CD4-positive, alpha-beta T cell treated with Interleukin-6 at 100 ng/mL for 8 hours (primary cell): ENCODE measurements around the gene PGAP6.
A peak's percentile ranks its signal among the peaks of the same experiment; 100 is the strongest.
"Not testable (repeated sequence)": the region's sequence is repeated elsewhere in the genome, so short reads cannot be mapped to it uniquely, and the experiment has no call there.

Experiments
- DNase-seq: peaks from one replicate; pipeline ENCODE4 v3.0.0-alpha.2; 2020; ENCODE audit warnings: mixed read lengths, low spot score

Gene PGAP6, protein sequence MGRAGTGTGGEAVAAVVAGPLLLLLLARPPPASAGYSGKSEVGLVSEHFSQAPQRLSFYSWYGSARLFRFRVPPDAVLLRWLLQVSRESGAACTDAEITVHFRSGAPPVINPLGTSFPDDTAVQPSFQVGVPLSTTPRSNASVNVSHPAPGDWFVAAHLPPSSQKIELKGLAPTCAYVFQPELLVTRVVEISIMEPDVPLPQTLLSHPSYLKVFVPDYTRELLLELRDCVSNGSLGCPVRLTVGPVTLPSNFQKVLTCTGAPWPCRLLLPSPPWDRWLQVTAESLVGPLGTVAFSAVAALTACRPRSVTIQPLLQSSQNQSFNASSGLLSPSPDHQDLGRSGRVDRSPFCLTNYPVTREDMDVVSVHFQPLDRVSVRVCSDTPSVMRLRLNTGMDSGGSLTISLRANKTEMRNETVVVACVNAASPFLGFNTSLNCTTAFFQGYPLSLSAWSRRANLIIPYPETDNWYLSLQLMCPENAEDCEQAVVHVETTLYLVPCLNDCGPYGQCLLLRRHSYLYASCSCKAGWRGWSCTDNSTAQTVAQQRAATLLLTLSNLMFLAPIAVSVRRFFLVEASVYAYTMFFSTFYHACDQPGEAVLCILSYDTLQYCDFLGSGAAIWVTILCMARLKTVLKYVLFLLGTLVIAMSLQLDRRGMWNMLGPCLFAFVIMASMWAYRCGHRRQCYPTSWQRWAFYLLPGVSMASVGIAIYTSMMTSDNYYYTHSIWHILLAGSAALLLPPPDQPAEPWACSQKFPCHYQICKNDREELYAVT

DNA sequence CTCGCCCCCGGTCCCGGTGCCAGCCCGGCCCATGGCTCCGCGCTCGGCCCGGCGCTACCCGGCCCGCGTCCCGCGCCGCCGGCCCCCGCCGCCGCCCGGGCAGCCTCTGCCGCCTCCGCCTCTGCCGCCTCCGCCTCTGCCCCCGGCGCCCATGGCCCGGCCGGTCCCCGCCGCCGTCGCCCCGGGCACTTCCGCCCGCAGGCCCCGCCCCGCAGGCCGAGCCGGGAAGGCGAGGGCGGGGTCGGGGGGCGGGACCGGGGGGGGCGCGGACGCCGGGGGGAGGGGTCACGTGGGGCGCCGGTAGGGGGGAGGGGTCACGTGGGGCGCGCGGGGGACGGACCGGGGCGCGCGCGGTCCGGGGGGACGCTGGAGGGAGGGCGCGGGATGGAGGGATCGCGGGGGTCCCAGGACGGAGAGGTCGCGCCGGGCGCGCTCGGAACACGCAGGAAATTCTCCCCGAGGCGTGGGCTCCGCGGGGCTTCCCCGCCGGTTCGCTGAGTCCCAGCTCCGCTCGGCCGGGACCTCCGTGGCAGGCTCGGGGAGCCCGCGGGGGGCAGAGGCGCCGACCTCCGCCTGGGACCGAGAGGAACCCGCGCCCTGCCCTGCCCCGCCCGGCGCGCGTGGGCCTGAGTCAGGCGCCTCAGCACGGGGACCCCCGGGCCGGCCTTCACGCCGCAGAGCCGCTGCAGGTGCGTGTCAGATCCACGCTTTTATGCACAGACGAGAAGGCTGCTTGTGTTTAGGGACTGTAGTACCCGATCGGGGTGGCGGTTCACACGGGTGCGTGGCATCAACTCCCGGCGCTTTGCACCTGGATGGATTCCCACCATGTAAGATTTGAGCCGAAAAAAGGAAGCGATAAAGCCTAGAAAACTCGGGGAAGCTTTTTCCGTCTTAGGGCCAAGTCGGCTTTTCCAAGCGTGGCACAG lies at the start of gene PGAP6:
PGAP6 (minus strand) TSS at position 190 of the 929 bp plus-strand sequence; CDS start at position 33, 157 bp downstream.
- DNase-seq = peak; percentile 64

DNA sequence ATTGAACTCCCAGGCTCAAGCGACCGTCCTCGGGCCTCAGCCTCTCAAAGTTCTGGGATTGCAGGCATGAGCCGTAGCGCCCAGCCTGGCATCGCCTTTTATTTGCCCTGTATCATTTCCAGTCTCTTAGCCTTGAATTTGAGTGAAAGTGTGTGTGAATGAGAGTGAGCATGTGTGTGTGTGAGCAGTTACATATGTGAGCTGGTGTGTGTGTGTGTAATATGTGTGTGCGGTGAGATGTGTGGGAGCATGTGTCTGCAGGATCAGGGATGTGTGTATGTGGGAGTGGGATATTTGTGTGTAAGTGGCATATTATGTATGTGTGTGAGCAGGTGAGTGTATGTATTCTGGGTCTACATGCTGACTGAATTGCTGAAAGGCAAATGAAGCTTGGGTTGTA lies 49.1 kb upstream of the PGAP6 start:
- DNase-seq = no peak

DNA sequence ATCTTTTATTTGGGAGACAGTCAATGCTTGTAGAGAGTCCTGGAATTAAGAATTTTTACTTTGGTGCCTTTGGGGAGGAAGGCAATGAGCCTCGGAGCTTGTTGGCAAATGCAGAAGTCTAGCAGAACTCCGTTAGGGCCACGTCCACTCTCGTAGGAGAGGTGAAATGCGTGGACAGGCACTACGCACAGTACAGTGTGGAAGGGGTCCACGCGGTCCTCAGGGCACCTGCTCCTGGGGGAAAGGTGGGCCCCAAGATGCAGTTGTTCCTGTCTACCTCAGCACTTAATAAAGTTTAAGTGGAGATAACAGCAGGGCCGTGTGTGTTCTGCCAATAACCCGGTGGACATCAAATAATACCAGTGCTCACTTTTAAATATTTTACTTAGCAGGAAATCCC lies 45.5 kb upstream of the PGAP6 start:
- no peak for DNase-seq

DNA sequence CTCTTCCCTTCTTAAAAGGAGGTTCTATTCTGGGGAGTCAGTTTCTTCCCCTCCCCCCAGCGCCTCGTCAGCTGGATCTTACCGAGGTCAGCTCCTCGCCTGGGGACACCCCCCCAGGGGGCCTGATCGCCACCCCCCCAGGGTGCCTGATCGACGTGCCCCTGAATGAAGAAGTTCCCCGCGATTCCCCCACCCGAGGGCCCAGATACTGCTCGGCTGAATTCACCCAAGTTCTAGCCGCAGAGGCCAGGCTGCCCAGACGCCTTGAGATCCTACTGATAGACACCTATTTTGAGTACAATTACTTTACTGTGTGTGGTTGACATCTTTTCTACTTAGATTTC lies 45.1 kb upstream of the PGAP6 start:
- no peak for DNase-seq

DNA sequence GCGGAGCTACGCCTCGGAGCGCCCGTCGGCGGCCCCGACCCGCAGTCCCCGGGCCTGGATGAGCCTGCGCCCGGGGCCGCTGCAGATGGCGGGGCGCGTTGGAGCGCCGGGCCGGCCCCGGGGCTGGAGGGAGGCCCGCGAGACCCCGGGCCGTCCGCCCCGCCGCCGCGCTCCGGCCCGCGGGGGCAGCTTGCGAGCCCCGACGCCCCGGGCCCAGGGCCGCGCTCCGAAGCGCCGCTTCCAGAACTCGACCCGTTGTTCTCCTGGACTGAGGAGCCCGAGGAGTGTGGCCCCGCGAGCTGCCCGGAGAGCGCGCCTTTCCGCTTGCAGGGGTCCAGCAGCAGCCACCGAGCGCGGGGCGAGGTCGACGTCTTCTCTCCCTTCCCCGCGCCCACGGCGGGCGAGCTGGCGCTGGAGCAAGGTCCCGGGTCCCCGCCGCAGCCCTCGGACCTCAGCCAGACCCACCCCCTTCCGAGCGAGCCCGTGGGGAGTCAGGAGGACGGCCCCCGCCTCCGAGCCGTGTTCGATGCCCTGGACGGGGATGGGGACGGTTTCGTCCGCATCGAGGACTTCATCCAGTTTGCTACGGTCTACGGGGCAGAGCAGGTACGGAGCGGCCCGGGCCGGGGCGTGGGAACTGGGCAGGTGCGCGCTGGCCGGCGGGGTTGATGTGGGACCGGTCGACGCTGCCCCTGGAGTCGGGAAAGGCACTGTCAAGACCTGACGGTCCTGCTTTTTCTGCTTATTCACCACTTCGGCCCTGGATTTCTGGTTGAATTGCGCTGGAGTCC lies 44.5 kb upstream of the PGAP6 start:
- no peak for DNase-seq

DNA sequence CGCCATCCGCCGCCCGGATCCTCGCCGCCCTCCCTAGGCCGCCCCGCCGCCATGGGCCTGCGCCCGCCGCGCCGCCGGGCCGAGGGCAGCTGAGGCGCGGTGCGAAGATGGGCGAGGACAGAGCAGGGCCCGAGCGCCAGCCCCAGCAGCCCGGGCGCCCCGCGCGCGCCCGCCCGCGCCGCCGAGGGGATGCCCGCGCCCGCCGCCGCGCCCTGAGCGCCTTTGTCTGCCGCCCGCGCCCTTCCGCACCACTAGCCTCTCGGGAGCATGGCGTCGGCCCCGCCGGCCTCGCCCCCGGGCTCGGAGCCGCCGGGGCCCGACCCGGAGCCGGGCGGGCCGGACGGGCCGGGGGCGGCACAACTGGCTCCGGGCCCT lies 43.9 kb upstream of the PGAP6 start:
- DNase-seq = no peak

DNA sequence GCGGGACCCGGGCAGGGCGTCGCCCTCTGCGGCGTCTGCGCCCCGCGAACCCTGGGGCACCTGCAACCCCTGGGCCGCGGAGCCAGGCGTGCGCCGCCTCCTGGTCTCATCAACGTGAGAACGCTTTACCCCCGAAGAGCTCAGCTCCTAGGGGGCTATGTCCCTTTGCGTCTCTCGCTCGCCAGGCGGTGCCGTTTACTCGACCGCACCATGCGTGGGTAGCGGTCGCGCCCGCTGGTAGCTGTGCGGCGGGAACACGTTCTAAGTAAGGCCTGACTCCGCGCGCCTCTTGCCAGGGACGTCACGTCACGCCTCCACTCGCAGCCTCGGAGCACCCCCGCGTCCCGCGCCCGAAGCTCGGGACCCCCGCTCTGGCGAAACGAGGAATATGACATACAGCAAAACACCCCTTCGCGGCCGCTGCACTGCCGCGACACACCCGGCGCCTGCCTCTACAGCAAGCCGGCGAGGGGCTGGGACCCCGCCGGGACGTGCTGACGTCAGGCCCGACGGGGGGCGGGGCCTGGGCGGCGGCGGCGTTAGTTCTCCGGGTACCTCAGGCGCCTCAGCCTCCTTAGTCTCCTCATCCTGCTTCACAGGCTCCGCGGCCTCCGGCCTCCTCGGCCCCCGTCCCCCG lies 43.4 kb upstream of the PGAP6 start, which contains the start of gene RAB11FIP3:
RAB11FIP3 (plus strand) TSS at position 568 of the 637 bp plus-strand sequence. CDS start 358 bp downstream, outside the sequence.
- peak; percentile 83 for DNase-seq

DNA sequence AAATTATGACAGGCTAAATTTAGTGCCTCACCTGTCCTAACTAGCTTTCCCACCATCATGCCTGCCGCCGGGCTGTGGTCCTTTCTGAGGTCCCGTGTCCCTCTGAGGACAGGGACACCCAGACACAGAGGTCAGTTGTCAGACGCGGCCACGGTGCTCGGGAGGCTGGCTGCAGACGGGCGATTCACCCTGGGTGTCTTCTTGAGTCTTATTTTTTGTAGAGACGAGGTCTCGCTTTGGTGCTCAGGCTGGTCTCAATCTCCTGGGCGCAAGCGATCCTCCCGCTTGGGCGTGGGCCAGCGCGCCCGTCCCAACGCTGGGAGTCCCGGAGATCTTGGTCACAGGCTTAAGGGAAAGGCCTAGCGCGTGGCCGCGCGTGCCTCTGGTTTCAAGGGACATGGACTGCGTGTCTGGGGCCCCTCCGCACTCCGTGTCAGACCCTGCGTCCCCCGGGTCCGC lies 42.9 kb upstream of the PGAP6 start:
- DNase-seq = no peak

DNA sequence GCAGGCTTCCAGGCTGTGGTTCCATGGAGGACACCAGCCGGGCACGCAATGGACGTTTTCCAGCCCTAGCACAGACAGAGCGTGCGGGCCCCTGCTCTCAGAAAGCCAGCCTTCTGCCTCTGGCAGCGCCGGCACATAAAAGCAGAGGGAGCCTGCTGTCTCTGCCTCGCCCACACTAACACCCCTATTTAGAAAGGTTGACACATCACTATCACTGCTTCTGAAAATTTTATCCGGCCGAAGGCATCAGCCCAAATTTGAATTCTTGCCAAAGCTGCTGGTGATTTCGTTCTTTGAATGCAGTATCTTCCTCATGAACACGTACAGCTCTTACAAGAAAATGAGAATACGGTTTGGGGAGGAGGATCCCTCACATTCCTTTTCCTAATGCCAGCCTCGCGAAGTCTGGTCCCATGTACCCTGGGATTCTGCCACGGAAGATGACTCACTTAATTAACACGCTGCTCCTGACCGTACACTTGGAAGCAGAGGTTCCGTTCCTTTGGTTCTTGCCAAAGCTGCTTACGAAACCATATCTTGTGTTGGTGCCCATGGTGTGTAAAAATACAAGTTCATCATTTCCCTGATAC lies 42.4 kb upstream of the PGAP6 start:
- DNase-seq = no peak

DNA sequence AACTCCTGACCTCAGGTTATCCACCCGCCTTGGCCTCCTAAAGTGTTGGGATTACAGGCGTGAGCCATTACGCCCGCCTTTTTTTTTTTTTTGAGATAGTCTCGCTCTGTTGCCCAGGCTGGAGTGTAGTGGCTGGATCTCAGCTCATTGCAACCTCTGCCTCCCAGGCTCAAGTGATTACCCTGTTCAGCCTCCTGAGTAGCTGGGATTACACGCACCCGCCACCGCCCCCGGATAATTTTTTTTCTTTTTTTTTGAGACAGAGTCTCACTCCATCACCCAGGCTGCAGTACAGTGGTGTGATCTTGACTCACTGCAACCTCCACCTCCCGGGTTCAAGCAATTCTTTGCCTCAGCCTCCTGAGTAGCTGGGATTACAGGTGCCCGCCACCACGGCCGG lies 40.4 kb upstream of the PGAP6 start:
- not testable (repeated sequence) for DNase-seq

DNA sequence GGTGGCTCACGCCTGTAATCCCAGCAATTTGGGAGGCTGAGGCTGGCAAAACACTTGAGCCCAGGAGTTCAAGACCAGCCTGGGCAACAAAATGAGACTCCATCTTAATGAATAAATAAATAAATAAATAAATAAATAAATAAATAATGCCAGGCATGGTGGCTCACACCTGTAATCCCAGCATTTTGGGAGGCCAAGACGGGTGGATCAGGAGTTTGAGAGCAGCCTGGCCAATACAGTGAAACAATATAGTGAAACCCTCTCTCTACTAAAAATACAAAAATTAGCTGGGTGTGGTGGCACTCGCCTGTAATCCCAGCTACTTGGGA lies 33.4 kb upstream of the PGAP6 start:
- DNase-seq = not testable (repeated sequence)

DNA sequence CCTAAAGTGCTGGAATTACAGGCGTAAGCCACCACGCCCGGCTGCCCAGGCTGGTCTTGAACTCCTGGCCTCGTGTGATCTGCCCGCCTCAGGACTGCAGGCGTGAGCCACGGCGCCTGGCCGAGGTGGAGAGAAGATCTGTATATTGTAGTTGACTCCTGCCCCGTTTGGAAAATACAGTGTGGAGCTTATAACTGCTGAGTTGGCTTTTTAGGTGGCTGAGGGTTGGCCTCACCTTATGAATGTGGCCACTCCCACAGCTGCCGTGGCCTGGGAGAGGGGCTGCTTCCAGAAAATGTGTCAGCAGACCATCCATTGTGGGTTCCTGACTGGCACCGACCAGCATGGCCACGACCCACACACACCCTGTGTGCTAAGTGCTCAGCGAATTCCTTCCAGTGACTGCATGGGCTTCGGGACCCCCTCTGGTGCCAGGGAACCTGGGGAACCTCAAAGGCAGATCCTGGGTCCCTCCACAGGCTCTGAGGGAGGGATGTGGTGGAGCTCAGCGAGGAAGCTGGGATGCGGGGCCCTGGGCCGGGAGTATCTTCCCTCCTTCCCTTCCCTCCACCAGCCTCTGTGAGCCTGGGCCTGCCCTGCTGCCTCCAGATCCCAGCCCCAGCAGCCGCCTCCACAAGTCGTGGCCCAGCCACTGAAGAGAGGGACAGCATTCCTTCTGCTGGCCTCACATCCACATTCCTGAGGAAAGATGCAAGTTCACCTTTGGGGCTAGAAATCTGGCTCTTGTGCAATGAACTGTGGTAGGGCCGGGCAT lies 32.8 kb upstream of the PGAP6 start:
- DNase-seq = no peak

DNA sequence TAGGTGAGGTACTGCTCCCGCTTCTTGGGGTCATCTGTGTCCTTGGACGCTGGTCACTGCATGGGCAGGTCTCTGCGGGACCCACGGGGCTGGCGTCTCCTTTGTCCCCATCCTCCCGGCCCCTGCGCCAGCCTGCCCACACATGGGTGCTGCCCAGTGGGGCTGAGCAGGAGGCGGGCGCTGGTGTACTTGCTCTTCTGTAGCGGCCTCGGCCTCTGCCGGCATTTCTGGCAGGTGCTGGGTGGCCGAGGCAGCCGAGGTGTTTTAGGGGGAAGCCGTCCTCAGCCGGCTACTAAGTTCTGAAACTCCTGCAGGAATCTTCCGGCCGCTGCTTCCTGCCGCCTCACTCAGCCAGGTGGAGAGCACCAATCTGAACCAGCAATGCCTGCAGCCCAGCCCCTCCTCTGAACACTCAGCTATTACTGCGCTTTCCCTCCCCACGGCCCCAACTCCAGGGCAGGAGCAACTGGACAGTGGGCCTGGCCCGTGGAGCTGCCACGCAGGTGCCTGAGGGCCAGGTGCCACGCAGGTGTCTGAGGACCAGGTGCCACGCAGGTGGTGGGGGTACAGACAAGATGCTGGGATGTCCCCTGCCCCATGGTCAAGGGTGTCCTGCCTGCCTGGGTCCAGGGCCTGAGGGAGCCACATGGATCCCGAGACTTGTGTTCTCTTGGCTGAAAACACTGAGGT lies 29.9 kb upstream of the PGAP6 start:
- DNase-seq = no peak

DNA sequence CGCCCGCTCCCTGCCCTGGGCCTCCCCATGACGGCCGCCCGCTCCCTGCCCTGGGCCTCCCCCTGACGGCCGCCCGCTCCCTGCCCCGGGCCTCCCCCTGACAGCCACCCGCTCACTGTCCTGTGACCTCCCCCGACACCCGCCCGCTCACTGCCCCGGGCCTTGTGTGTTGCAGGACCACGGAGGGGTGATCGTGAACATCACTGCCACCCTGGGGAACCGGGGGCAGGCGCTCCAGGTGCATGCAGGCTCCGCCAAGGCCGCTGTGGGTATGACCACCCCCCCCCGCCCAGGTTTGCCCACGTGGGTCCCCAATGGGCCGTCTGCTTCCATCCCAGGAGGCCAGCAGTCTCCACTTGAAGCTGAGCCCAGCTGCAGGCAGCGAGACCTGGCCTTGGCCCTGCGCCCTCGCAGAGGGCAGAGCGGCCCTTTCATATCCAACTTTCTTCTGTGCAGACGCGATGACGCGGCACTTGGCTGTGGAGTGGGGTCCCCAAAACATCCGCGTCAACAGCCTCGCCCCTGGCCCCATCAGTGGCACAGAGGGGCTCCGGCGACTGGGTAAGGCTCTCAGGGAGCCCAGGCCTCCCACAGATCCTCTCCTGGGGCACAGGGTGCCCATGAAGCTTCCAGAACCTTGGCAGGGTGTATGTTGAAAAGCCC lies 28.9 kb upstream of the PGAP6 start:
- DNase-seq = no peak

DNA sequence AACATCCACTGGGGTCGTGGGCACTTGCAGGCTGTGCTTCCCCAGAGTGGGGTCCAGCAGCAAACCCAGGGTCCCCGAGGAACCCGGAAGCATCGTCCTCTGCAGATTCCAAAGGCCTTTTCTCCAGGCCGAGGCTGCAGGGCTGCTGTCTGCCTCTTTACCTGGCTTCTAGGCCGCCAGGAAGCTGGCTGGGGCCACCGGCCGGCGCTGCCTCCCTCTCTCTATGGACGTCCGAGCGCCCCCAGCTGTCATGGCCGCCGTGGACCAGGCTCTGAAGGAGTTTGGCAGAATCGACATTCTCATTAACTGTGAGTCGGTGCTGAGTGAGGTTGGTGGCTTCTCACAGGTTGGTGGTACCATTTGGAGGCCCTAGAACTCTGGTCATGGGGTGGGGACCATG lies 25.5 kb upstream of the PGAP6 start:
- no peak for DNase-seq

DNA sequence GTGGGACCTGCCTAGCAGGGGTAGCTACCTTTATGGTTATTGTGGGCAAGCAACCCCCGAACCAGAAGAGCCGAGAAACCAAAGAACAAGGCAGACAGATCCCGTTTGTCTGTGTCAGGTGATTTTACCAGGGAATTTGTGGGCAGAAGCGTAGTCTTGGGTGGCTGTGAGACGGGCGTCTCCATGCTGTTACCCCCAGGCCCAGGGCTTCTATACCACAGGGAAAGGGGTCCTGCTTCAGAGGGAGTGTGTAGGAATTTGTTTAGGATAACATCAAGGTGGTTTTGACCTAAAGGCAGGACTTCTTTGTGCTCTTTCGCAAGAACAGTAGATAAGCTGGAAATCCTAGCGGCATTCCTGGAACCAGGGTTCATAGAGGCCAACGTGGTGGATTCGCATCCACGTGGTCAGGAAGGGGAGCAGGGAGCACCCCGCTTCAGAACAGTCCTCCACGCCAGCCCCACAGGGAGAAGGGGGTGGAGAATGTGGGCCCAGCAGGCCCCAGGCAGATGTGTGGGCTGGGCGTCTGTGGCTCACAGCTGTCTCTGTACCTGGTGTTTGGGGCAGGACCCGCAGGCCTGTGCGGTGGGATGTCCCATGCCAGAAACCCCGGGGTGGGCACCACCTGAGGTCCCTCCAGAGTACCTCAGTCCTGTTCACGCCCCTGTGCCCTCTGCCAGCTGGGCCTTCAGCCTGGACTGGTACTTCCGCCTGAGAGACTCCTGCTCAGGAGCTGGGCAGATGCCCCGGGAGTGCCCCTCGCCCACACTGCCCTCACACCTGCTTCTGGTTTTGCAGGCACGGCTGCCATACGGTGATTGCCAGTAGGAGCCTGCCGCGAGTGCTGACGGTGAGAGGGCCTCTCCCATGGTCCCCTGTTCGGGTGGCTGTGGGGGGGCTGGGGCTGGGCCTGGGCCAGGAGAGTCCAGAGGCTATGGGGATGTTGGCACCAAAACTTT lies 24.0 kb upstream of the PGAP6 start:
- DNase-seq = no peak

DNA sequence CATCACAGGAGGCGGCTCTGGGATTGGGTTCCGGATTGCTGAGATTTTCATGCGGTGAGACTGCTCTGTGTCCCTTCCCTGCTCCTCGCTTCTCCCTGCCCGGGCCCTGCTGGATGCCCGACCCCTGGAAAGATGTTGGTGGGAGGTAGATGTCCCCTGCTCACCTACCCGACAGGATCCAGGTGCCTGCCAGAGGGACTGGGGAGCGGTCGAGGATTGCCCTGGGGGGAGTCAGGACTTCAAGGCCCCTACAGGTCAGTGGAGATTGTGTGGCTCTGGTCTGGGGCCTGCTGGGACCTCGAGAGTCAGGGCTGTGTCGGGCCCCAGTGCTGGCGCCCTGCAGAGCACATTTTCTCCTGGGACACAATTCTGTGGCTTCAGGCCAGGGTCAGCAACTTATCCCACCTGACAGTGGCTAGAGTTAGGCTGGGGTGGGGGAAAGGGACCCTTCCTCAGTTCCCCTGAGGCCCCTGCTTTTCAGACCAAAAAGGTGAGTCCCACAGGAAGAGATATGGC lies 23.3 kb upstream of the PGAP6 start:
- no peak for DNase-seq
